OCI-LY1 (cell line): ENCODE data around the gene TULP4.

ENCODE experiments used
- H2AFZ ChIP-seq: fragments of 200-600 bp; sonication (generic), shearing (Covaris generic); 2 replicates; pipeline ENCODE4 v1.6.0; 2014; ENCODE audit warnings: antibody characterized with exemption, mild to moderate bottlenecking, low read length
- H3F3A ChIP-seq: fragments of 200-600 bp; sonication (generic), shearing (Covaris generic); 2 replicates; pipeline ENCODE4 v1.6.0; 2014; ENCODE audit warnings: mild to moderate bottlenecking, antibody characterized with exemption, low read length, moderate library complexity; ENCODE audit not compliant: insufficient read depth
- H3K27ac ChIP-seq: fragments of 200-600 bp; sonication (generic); 2 replicates; pipeline ENCODE4 v1.5.1; 2014; ENCODE audit warnings: low read length, mixed run types, mild to moderate bottlenecking, low read depth; ENCODE audit not compliant: poor library complexity, severe bottlenecking
- H3K27me3 ChIP-seq: fragments of 200-600 bp; sonication (generic); 2 replicates; pipeline ENCODE4 v1.6.0; 2014; ENCODE audit warnings: antibody characterized with exemption, mild to moderate bottlenecking, low read length, moderate library complexity; ENCODE audit not compliant: insufficient read depth
- H3K36me3 ChIP-seq: fragments of 200-600 bp; sonication (generic); 2 replicates; pipeline ENCODE4 v1.6.1; 2014; ENCODE audit warnings: mild to moderate bottlenecking, antibody characterized with exemption, low read length, moderate library complexity, mixed read lengths; ENCODE audit not compliant: insufficient read depth
- H3K4me1 ChIP-seq: fragments of 200-600 bp; sonication (generic); 2 replicates; pipeline ENCODE4 v1.5.1; 2014; ENCODE audit warnings: mild to moderate bottlenecking, low read length, moderate library complexity; ENCODE audit not compliant: insufficient read depth, severe bottlenecking
- H3K4me2 ChIP-seq: fragments of 200-600 bp; sonication (generic), shearing (Covaris generic); 2 replicates; pipeline ENCODE4 v1.6.1; 2014; ENCODE audit warnings: low read length
- H3K4me3 ChIP-seq: fragments of 200-600 bp; sonication (generic); 2 replicates; pipeline ENCODE4 v1.5.1; 2014; ENCODE audit warnings: low read length, low read depth, mild to moderate bottlenecking, mixed read lengths; ENCODE audit not compliant: poor library complexity, severe bottlenecking
- H3K79me2 ChIP-seq: fragments of 200-600 bp; shearing (Covaris generic); 2 replicates; pipeline ENCODE4 v1.6.1; 2016; ENCODE audit warnings: mixed run types, low read length, mixed read lengths; ENCODE audit not compliant: insufficient read depth
- H3K9ac ChIP-seq: fragments of 200-600 bp; sonication (generic), shearing (Covaris generic); 2 replicates; pipeline ENCODE4 v1.6.1; 2014; ENCODE audit warnings: mild to moderate bottlenecking, low read length, mixed read lengths
- H3K9me2 ChIP-seq: fragments of 200-600 bp; sonication (generic), shearing (Covaris generic); 2 replicates; pipeline ENCODE4 v1.6.1; 2014; ENCODE audit warnings: low read depth, mild to moderate bottlenecking, low read length, mixed read lengths
- H3K9me3 ChIP-seq: fragments of 200-600 bp; shearing (Covaris generic); 2 replicates; pipeline ENCODE4 v1.6.1; 2014; ENCODE audit warnings: low read length, mixed read lengths
- H4K20me1 ChIP-seq: fragments of 200-600 bp; sonication (generic), shearing (Covaris generic); 2 replicates; pipeline ENCODE4 v1.6.0; 2016; ENCODE audit warnings: mild to moderate bottlenecking, low read length; ENCODE audit not compliant: insufficient read depth
- CTCF ChIP-seq: fragments of 200-600 bp; sonication (generic), shearing (Covaris generic); IDR thresholded peaks from 2 replicates; pipeline ENCODE4 v1.5.1; 2017; ENCODE audit warnings: mild to moderate bottlenecking, antibody characterized with exemption, low read length, moderate library complexity, mixed read lengths
- EZH2 ChIP-seq: fragments of 200-600 bp; sonication (generic), shearing (Covaris generic); IDR thresholded peaks from 2 replicates; pipeline ENCODE4 v1.8.0; 2017; ENCODE audit warnings: borderline replicate concordance, mixed run types, mild to moderate bottlenecking, antibody characterized with exemption, low read length, moderate library complexity, mixed read lengths

The TULP4 gene

DNA sequence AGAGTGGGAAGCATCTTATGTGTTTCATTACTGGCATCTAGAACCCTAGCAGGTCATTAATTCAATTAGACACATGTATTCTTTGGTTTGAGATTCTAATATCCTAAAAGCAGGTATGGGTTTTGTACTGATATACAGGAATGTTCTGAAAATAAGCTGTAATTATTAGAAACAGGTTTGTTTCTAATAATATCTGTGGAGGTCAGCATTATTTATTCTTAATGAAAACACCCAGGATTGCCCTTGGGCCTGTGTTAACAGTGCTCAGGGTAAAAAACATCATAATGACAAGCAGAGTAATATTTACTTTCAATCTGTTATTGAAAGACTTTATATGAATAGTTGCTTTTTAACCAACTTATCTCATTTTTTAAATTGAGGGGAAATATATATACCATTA, 8.0 kb upstream of the TULP4 start:
- H4K20me1 ChIP-seq, result no peaks in the 10 kb centered on the region
- H3K27ac ChIP-seq, result no peak overlapping the region
- H3K4me2 ChIP-seq, result no peak overlapping the region
- H3K9me2 ChIP-seq, result no peaks in the 10 kb centered on the region
- peaks cover 19% of the 10 kb centered on the region for H3K4me1 ChIP-seq
- no peaks in the 10 kb centered on the region for H3F3A ChIP-seq
- H3K79me2 ChIP-seq, result peaks cover 3% of the 10 kb centered on the region; the same call in 1 of the 2 replicates
- peaks cover 33% of the 10 kb centered on the region for H3K36me3 ChIP-seq
- no peak overlapping the region for H3K4me3 ChIP-seq
- H3K27me3 ChIP-seq, result no peaks in the 10 kb centered on the region
- H3K9ac ChIP-seq, result no peak overlapping the region
- TF ChIP-seq CTCF (no peak), EZH2 (no peak)
- H3K9me3 ChIP-seq, result no peaks in the 10 kb centered on the region
- H2AFZ ChIP-seq, result no peak overlapping the region

DNA sequence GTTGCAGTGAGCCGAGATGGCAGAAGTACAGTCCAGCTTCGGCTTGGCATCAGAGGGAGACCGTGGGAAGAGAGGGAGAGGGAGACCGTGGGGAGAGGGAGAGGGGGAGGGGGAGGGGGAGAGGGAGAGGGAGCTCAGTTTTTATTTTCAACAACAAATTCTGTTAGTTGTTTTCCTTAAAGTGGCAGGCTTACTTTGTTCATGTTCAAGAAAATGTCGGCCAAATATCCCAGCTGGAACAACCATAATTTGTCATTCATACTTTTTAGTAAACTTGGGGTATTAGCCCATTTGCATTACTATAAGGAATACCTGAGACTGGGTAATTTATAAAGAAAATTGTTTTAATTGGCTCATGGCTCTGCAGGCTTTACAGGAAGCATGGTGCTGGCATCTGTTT, 2.5 kb upstream of the TULP4 start:
- TF ChIP-seq EZH2 (no peak), CTCF (no peak)
- Histone ChIP-seq H3K27me3 (no peaks in the 10 kb centered on the region), H3K79me2 (peaks cover 3% of the 10 kb centered on the region; the same call in 1 of the 2 replicates), H3K36me3 (peaks cover 52% of the 10 kb centered on the region), H3K9ac (no peak overlapping the region), H3K4me2 (no peak overlapping the region), H3K4me3 (no peak overlapping the region), H3K27ac (no peak overlapping the region), H3K9me3 (no peaks in the 10 kb centered on the region), H3K9me2 (no peaks in the 10 kb centered on the region), H2AFZ (no peak overlapping the region), H3F3A (no peaks in the 10 kb centered on the region), H3K4me1 (peaks cover 38% of the 10 kb centered on the region), H4K20me1 (no peaks in the 10 kb centered on the region)

DNA sequence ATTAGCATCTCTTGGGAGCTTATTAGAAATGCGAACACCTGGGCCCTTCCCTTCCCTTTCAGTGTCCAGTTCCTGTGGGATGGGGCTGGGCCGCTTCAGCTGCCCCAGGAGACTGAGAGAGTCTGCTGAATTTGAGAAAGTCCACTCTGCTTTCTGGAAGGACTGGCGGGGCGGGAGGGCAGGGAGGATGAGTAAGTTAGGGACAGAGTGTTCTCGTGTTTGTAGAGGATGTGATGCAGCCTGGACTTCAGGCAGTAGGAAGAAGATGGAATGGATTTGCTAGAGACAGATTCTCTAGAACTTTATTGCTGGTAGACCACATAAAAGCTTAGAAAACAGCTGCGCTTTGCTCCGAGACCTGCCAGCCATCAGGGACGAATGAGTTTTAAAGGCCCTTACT, 1.1 kb upstream of the TULP4 start:
- Histone ChIP-seq H3K4me2 (peak overlapping the region; percentile 32; the same call in 1 of the 2 replicates), H2AFZ (no peak overlapping the region), H3K27me3 (no peaks in the 10 kb centered on the region), H3K27ac (peak overlapping the region; percentile 70), H3K9me3 (peaks cover 4% of the 10 kb centered on the region; the same call in 1 of the 2 replicates), H3K79me2 (0 out of 2 replicates have a peak, but pooled peaks cover 4% of the 10 kb centered on the region), H3K9ac (no peak overlapping the region; the same call in 1 of the 2 replicates), H3F3A (no peaks in the 10 kb centered on the region), H3K36me3 (peaks cover 59% of the 10 kb centered on the region), H3K4me1 (peaks cover 38% of the 10 kb centered on the region), H4K20me1 (no peaks in the 10 kb centered on the region), H3K4me3 (no peak overlapping the region), H3K9me2 (no peaks in the 10 kb centered on the region)
- TF ChIP-seq CTCF, result no peak
- no peak for TF ChIP-seq EZH2
